HG02610 (cell line): ENCODE measurements around the gene ZFYVE28.
"Not testable (repeated sequence)": the region's sequence is repeated elsewhere in the genome, so short reads cannot be mapped to it uniquely, and the experiment has no call there.

Source experiments
- ATAC-seq: cut with Tn5 transposase; IDR thresholded peaks from one replicate; pipeline ENCODE4 v1.9.1; 2021; ENCODE audit warnings: mild to moderate bottlenecking, moderate library complexity; ENCODE audit not compliant: unreplicated experiment

The ZFYVE28 gene

GRCh38 chr4:2446656-2447564, 28.5 kb upstream of the ZFYVE28 start:
- no peak for ATAC-seq

GRCh38 chr4:2445571-2445970, 27.1 kb upstream of the ZFYVE28 start:
- ATAC-seq: no peak

- no peak for ATAC-seq
These were observed 26.7 kb upstream of the ZFYVE28 start for GRCh38 chr4:2445130-2445529.

GRCh38 chr4:2443956-2444740, 25.7 kb upstream of the ZFYVE28 start:
- ATAC-seq: no peak

- no peak for ATAC-seq
These were observed 24.8 kb upstream of the ZFYVE28 start for GRCh38 chr4:2443061-2443730.

GRCh38 chr4:2442175-2442993, 23.9 kb upstream of the ZFYVE28 start:
- no peak for ATAC-seq

GRCh38 chr4:2441393-2442174, 23.1 kb upstream of the ZFYVE28 start:
- ATAC-seq: peak; percentile 66

- no peak for ATAC-seq
These were observed 20.6 kb upstream of the ZFYVE28 start for GRCh38 chr4:2438822-2439718.

- ATAC-seq: no peak
These were observed 19.2 kb upstream of the ZFYVE28 start for GRCh38 chr4:2437475-2438215.

GRCh38 chr4:2436761-2437474, 18.5 kb upstream of the ZFYVE28 start:
- no peak for ATAC-seq

- no peak for ATAC-seq
These were observed 17.9 kb upstream of the ZFYVE28 start for GRCh38 chr4:2436301-2436700.

GRCh38 chr4:2434420-2434819, 16.0 kb upstream of the ZFYVE28 start:
- ATAC-seq: no peak

- no peak for ATAC-seq
These were observed 15.3 kb upstream of the ZFYVE28 start for GRCh38 chr4:2433609-2434350.

GRCh38 chr4:2432991-2433530, 14.6 kb upstream of the ZFYVE28 start:
- ATAC-seq: no peak

- no peak for ATAC-seq
These were observed 13.6 kb upstream of the ZFYVE28 start for GRCh38 chr4:2432004-2432403.

GRCh38 chr4:2429945-2430757, 11.7 kb upstream of the ZFYVE28 start:
- not testable (repeated sequence) for ATAC-seq
